HepG2 (cell line): ENCODE results near the gene GLIS1. TPM values are rescaled to one million over a fixed set of nuclear protein-coding genes. Genes with fewer than 3 reads are reported as not detected.

Source experiments
- KMT2A ChIP-seq: sonication (generic); formaldehyde crosslinking; IDR thresholded peaks from 2 replicates; pipeline ENCODE4 v1.4.0; 2020; ENCODE audit warnings: missing genetic modification reagents
- MEIS1 ChIP-seq: sonication (generic); formaldehyde crosslinking; IDR thresholded peaks from 2 replicates; pipeline ENCODE4 v1.9.0; 2021; ENCODE audit warnings: mild to moderate bottlenecking, missing genetic modification reagents, moderate library complexity, borderline replicate concordance
- MNT ChIP-seq: fragments of 450-650 bp; IDR thresholded peaks from 2 replicates; pipeline ENCODE4 v1.6.1; 2016
- PCBP2 ChIP-seq: fragments of 200-400 bp; formaldehyde crosslinking; optimal IDR thresholded peaks from 2 replicates; pipeline ENCODE3; 2018; ENCODE audit warnings: low read length, low read depth; ENCODE audit not compliant: poor library complexity, severe bottlenecking
- ZNF251 ChIP-seq: sonication (generic); formaldehyde crosslinking; IDR thresholded peaks from 2 replicates; pipeline ENCODE4 v1.9.0; 2021; ENCODE audit warnings: mild to moderate bottlenecking, missing genetic modification reagents
- ZNF639 ChIP-seq: conservative IDR thresholded peaks from 2 replicates; pipeline ENCODE4 v1.6.1; 2018; ENCODE audit warnings: missing genetic modification reagents
- ZNF687 ChIP-seq: sonication (generic); formaldehyde crosslinking; IDR thresholded peaks from 2 replicates; pipeline ENCODE4 v1.5.1; 2020; ENCODE audit warnings: mild to moderate bottlenecking, missing genetic modification reagents, moderate library complexity
- polyA plus RNA-seq, 8 experiments: library from polyadenylated mRNA; depleted of rRNA in 3 of 8; stranded (reverse) in 7 of 8; unstranded in 1 of 8; fragments of >200 nt; fragmentation: Illumina TruSeq in 4 of 8; extraction: Trizol in 4 of 8; gene quantifications; 2 replicates each; pipeline versions ENCODE4 v1.2.1 to v1.2.3, GENCODE V29; 2011 to 2016; ENCODE audit warnings: low read depth in 4 of 8, missing spikeins in 1 of 8, mixed read lengths in 1 of 8; ENCODE audit not compliant: insufficient read depth in 1 of 8
- total RNA-seq, 5 experiments: library from RNA; depleted of rRNA; stranded (reverse); fragments of >200 nt; fragmentation: Illumina TruSeq; extraction: Trizol; gene quantifications; 2 replicates each; pipeline ENCODE4 v1.2.3, GENCODE V29; 2016; ENCODE audit warnings: low read depth in 1 of 5

Gene GLIS1
- total and polyA plus RNA-seq, 2 of the 13 experiments (the other 11 are each of a cell fraction or from before 2014, with no cell fraction given): 0.03 TPM; not detected in 1

- TF ChIP-seq MEIS1 (CRISPR knock-in tag): no peak
- TF ChIP-seq ZNF687 (CRISPR knock-in tag): no peak
- TF ChIP-seq ZNF251 (CRISPR knock-in tag): no peak
- no peak for TF ChIP-seq MNT
- TF ChIP-seq PCBP2: no peak
- TF ChIP-seq ZNF639 (CRISPR knock-in tag): no peak
- no peak for TF ChIP-seq KMT2A (CRISPR knock-in tag)
Measured at GRCh38 chr1:53510215-53510614, 228.7 kb downstream of the GLIS1 start (continued).
